SU-DHL-6 (cell line): ENCODE data around the gene DLX4.

Experiments
- H2AFZ ChIP-seq: fragments of 200-600 bp; sonication (generic); 2 replicates; pipeline ENCODE4 v1.6.1; 2014; ENCODE audit warnings: low read depth, mild to moderate bottlenecking, moderate library complexity, mixed read lengths, antibody characterized with exemption, low read length; ENCODE audit not compliant: severe bottlenecking
- H3F3A ChIP-seq: fragments of 200-600 bp; shearing (Covaris generic); 2 replicates; pipeline ENCODE4 v1.6.0; 2016; ENCODE audit warnings: antibody characterized with exemption, mild to moderate bottlenecking; ENCODE audit not compliant: insufficient read depth
- H3K27ac ChIP-seq: fragments of 200-600 bp; sonication (generic); 2 replicates; pipeline ENCODE4 v1.5.1; 2016; ENCODE audit warnings: low read depth, mild to moderate bottlenecking, low read length, moderate library complexity, mixed read lengths
- H3K27me3 ChIP-seq: fragments of 200-600 bp; sonication (generic), shearing (Covaris generic); 2 replicates; pipeline ENCODE4 v1.6.0; 2014; ENCODE audit warnings: mild to moderate bottlenecking, low read length
- H3K36me3 ChIP-seq: fragments of 200-600 bp; sonication (generic); 2 replicates; pipeline ENCODE4 v1.6.1; 2014; ENCODE audit warnings: mild to moderate bottlenecking, low read length, mixed read lengths
- H3K4me2 ChIP-seq: fragments of 300-600, 200-600 bp; shearing (Covaris generic), sonication (generic); 2 replicates; pipeline ENCODE4 v1.6.0; 2014; ENCODE audit warnings: low read length, low read depth, mild to moderate bottlenecking; ENCODE audit not compliant: poor library complexity, severe bottlenecking
- H3K4me3 ChIP-seq: fragments of 200-600 bp; sonication (generic); 2 replicates; pipeline ENCODE4 v1.5.1; 2014; ENCODE audit warnings: antibody characterized with exemption, low read length, mild to moderate bottlenecking, mixed read lengths; ENCODE audit not compliant: insufficient read depth, poor library complexity, severe bottlenecking
- H3K79me2 ChIP-seq: fragments of 200-600 bp; sonication (generic); 2 replicates; pipeline ENCODE4 v1.6.1; 2014; ENCODE audit warnings: mild to moderate bottlenecking, low read length, moderate library complexity; ENCODE audit not compliant: insufficient read depth
- H3K9ac ChIP-seq: fragments of 200-600 bp; sonication (generic); 2 replicates; pipeline ENCODE4 v1.7.0; 2014; ENCODE audit warnings: mild to moderate bottlenecking, low read length
- H3K9me2 ChIP-seq: fragments of 200-600 bp; sonication (generic); replicated peaks from 2 replicates; pipeline ENCODE4 v1.6.1; 2014; ENCODE audit warnings: low read length; ENCODE audit not compliant: insufficient read depth
- H3K9me3 ChIP-seq: fragments of 200-600 bp; sonication (generic); 2 replicates; pipeline ENCODE4 v1.6.1; 2014; ENCODE audit warnings: low read length, mixed read lengths; ENCODE audit not compliant: insufficient read depth
- H4K20me1 ChIP-seq: fragments of 200-600 bp; sonication (generic); 2 replicates; pipeline ENCODE4 v1.6.1; 2014; ENCODE audit warnings: low read depth, mild to moderate bottlenecking, antibody characterized with exemption, low read length, moderate library complexity, mixed read lengths
- CTCF ChIP-seq: fragments of 200-600 bp; sonication (generic); IDR thresholded peaks from one replicate; pipeline ENCODE4 v1.5.1; 2017; ENCODE audit warnings: antibody characterized with exemption, mild to moderate bottlenecking, low read length, moderate library complexity; ENCODE audit not compliant: insufficient read depth, poor library complexity, severe bottlenecking
- EZH2phosphoT487 ChIP-seq: fragments of 200-600 bp; sonication (generic), shearing (Covaris generic); conservative IDR thresholded peaks from 2 replicates; pipeline ENCODE4 v1.6.1; 2018; ENCODE audit warnings: mild to moderate bottlenecking, antibody characterized with exemption, low read length, moderate library complexity, mixed read lengths

The DLX4 gene

GRCh38 chr17:49976828-49977202 lies 7.8 kb downstream of the DLX4 start:
- Histone ChIP-seq H2AFZ (no peak overlapping the region), H3K4me2 (no peak overlapping the region), H3K9me3 (no peaks in the 10 kb centered on the region), H3K27me3 (no peaks in the 10 kb centered on the region), H3K9ac (no peak overlapping the region), H3K36me3 (no peaks in the 10 kb centered on the region), H3K9me2 (no peaks in the 10 kb centered on the region), H3F3A (no peaks in the 10 kb centered on the region), H3K4me3 (no peak overlapping the region), H3K79me2 (no peaks in the 10 kb centered on the region), H3K27ac (no peak overlapping the region), H4K20me1 (no peaks in the 10 kb centered on the region)
- TF ChIP-seq EZH2phosphoT487 (no peak), CTCF (no peak)

GRCh38 chr17:49977463-49978389 lies 8.7 kb downstream of the DLX4 start:
- Histone ChIP-seq H3K36me3 (no peaks in the 10 kb centered on the region), H3K4me2 (no peak overlapping the region), H3K9me3 (no peaks in the 10 kb centered on the region), H3K9ac (no peak overlapping the region), H2AFZ (no peak overlapping the region), H3K79me2 (no peaks in the 10 kb centered on the region), H3K4me3 (no peak overlapping the region), H4K20me1 (no peaks in the 10 kb centered on the region), H3F3A (no peaks in the 10 kb centered on the region), H3K27ac (no peak overlapping the region), H3K27me3 (no peaks in the 10 kb centered on the region), H3K9me2 (no peaks in the 10 kb centered on the region)
- TF ChIP-seq EZH2phosphoT487 = no peak
- TF ChIP-seq CTCF = no peak

- H3K4me3 ChIP-seq = no peak overlapping the region
- no peaks in the 10 kb centered on the region for H3K36me3 ChIP-seq
- no peak overlapping the region for H2AFZ ChIP-seq
- H3K9me2 ChIP-seq = no peaks in the 10 kb centered on the region
- no peak overlapping the region for H3K9ac ChIP-seq
- H3K9me3 ChIP-seq = no peaks in the 10 kb centered on the region
- H3F3A ChIP-seq = no peaks in the 10 kb centered on the region
- H3K79me2 ChIP-seq = no peaks in the 10 kb centered on the region
- H3K27me3 ChIP-seq = no peaks in the 10 kb centered on the region
- TF ChIP-seq CTCF (no peak), EZH2phosphoT487 (no peak)
- no peaks in the 10 kb centered on the region for H4K20me1 ChIP-seq
- H3K4me2 ChIP-seq = no peak overlapping the region
- H3K27ac ChIP-seq = no peak overlapping the region
These were observed 9.5 kb downstream of the DLX4 start for GRCh38 chr17:49978501-49978900.
